Stimulated activated CD4-positive, alpha-beta T cell treated with anti-CD3 and anti-CD28 coated beads, Interleukin-15, amount 100 ng/mL, for 1 hour (primary cell): ENCODE measurements around the gene IFT25.
"Not testable (repeated sequence)": the region's sequence is repeated elsewhere in the genome, so short reads cannot be mapped to it uniquely, and the experiment has no call there.

Experiments used
- DNase-seq, 2 donors: peaks; one replicate each; pipeline ENCODE4 v3.0.0-alpha.2; 2020; ENCODE audit warnings: low read depth in 1 of 2, low spot score in 1 of 2

IFT25 gene

DNA sequence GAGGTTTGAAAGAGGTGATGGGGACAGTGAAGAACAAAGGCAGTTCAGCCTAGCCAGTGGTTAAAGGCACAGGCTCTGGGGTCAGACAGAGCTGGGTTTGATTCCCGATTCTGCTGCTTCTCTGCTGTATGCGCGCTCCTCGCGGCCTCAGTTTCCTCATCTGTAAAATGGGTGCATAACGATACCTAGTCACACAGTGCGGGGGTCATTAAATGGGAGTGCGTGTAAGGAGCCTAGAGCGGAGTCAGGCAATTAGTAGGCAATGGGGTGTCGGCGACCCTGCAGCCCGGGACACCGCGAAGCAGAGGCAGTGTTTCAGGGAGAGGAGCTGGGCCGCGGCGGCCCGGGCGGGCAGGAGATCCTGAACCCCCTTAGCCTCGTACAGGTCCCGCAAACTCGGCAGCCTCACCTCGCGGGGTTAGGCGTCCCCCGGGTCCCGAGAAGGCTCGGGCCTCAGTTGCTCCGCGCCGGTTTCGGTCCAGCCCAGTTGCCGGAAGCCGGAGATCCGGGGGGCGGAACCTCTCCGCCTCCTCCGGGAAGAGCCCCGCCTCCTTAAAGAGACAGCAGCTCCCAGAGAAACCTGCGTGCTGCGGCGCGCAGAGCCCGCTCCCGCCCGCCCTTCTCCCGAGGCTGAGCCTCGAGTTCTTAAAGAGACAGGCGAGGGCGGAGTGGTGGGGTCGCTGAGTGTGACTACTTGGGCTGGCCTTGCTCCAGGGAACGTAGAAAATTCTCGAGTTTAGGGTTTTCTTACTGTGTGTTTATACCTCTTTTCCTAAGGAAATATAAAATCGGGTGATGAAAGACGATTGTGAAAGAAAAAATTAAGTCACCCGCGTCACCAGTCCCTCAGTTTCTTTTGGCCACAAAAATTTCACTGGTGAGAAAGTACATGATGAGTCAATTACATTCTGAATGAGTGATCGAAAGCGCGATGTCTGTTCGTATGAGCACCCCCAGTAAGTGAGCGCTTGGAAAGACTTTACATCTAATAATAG is 55.9 kb downstream of the IFT25 start, which contains the start of gene YIPF1:
TSS of gene YIPF1 (minus strand) at position 494 of the 995 bp plus-strand sequence. CDS start 860 bp downstream, outside the sequence.
- DNase-seq, result peak; percentile 76 to 78

DNA sequence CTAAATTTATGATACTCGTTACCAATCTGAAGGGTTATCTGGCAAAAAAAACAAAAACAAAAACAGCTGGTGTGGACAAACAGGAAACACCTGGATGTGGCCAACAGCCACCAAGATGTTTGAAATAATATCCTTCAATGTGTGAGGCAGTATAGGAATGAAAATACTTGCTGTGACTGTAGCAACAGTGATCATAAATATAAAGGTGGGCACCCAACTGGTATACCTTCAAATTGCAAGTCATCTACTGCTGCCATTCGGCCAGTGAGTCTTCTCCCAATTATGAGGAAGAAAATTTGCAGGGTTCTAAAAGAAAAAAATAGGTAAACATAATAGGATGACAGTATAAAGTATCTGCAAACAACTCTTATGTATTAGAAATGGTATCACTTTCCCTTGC is 56.8 kb downstream of the IFT25 start:
- no peak for DNase-seq

GRCh38 chr1:53883600-53883999 is 61.9 kb downstream of the IFT25 start:
- not testable (repeated sequence) for DNase-seq

- DNase-seq, result not testable (repeated sequence)
Measured at GRCh38 chr1:53881853-53882252, 63.6 kb downstream of the IFT25 start.

- DNase-seq, result no peak
Measured at GRCh38 chr1:53878492-53879105, 66.9 kb downstream of the IFT25 start.

- DNase-seq, result not testable (repeated sequence)
Measured at GRCh38 chr1:53875150-53875549, 70.3 kb downstream of the IFT25 start.

DNA sequence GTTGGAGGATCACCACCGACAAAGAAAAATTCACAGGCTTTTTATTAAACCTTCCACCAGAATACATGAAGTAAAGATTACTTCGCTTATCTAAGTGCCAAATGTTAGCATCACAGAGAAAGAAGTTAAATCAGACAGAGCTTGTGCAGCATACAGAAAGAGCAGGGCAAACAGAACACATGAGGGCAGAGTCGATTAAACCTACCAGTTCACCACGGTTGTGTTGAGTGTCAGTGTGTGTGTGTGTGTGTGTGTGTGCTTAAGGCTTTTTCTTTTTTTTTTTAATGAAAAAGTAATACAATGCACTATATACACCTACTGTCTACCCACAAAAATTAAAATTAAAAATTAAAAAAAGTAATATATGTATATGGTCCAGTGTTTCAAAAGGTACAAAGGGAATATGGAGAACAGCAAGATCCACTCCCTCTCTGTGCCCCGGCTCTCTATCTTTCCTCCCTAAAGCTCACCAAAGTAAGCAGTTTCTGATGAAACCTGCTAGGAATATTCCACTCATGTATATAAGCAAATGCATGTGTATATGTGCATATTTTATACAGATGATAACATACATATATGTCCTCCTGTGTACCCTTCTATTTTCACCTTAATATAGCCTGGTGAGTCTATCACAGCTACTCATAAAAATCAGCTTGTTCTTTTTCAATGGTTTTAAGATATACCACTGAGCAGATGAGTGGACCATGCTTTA is 73.6 kb downstream of the IFT25 start:
- DNase-seq, result no peak
